Bronchial epithelial cell (primary cell): Measurements from ENCODE around the gene KDM4B. TPM values are rescaled to one million over a fixed set of nuclear protein-coding genes. Genes with fewer than 3 reads are reported as not detected.

Experiments used
- DNase-seq: peaks from one replicate; pipeline ENCODE4 v3.0.0-alpha.2; 2010; ENCODE audit warnings: low read depth
- FAIRE-seq: peaks from 2 replicates; lab custom pipeline; 2011; peaks lifted over from hg19 to GRCh38; lab: Jason Lieb, UNC
- H3K27me3 ChIP-seq: 2 replicates; pipeline ENCODE4 v1.5.1; 2011; ENCODE audit warnings: low read length; ENCODE audit not compliant: control insufficient read depth, insufficient read depth
- H3K36me3 ChIP-seq: 2 replicates; pipeline ENCODE4 v1.5.1; 2011; ENCODE audit warnings: low read length; ENCODE audit not compliant: control insufficient read depth, insufficient read depth
- H3K4me3 ChIP-seq: 2 replicates; pipeline ENCODE4 v1.5.1; 2011; ENCODE audit warnings: mild to moderate bottlenecking, low read depth, low read length, control low read depth
- total RNA-seq: library from RNA; depleted of rRNA; stranded (reverse); fragments of >200 nt; gene quantifications from 2 replicates; pipeline ENCODE4 v1.2.1, GENCODE V29; 2014
- TF ChIP-seq, protein P1 (sequence below): IDR thresholded peaks from 2 replicates; pipeline ENCODE4 v1.5.1; 2011; ENCODE audit warnings: mild to moderate bottlenecking, moderate library complexity, low read length, control low read depth, inconsistent platforms; ENCODE audit not compliant: insufficient read depth, severe bottlenecking

Gene KDM4B
- total RNA-seq, 1 donor from 2014 or later = 12.6 TPM

DNA sequence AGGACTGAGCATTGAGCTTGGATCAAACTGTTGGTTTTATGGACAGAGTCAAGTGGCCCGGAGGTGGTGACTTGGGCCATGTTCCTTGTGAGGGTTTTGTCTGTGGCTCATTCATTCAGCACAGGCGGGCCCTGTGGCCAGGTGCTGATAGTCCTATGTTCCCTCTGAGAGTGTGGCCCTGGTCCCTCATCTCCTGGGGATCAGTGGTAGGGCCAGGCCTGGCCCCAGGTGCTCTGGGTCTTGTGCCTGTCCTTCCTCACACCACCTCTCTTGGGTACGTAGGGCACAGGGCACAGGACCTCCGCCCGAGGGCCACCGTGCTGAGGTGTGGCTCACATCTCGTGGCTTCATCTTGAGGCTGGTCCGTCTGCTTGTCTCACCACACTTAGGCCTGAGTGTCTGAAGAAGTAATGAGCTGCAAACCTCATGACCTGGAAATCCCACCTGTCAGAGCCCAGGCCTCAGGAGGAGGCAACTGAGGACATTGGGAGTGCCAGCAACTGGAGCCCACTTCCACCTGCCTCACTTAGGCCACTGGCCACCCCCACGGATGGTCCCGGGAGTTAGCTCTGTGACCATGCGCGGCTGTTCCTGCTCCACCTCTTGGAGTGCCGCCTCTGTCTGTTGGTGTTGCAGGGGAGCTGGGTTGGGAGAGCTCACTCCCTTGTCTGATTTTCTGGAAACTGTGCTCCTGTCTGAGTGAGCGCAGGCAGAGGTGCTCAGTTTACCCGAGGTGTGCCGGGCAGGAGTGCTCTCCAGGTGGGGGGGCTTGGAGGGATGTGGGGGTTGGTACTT is 53.4 kb downstream of the KDM4B start:
- TF ChIP-seq, protein P1, sequence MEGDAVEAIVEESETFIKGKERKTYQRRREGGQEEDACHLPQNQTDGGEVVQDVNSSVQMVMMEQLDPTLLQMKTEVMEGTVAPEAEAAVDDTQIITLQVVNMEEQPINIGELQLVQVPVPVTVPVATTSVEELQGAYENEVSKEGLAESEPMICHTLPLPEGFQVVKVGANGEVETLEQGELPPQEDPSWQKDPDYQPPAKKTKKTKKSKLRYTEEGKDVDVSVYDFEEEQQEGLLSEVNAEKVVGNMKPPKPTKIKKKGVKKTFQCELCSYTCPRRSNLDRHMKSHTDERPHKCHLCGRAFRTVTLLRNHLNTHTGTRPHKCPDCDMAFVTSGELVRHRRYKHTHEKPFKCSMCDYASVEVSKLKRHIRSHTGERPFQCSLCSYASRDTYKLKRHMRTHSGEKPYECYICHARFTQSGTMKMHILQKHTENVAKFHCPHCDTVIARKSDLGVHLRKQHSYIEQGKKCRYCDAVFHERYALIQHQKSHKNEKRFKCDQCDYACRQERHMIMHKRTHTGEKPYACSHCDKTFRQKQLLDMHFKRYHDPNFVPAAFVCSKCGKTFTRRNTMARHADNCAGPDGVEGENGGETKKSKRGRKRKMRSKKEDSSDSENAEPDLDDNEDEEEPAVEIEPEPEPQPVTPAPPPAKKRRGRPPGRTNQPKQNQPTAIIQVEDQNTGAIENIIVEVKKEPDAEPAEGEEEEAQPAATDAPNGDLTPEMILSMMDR = no peak
- Histone ChIP-seq H3K4me3 (no peak overlapping the region), H3K27me3 (no peaks in the 10 kb centered on the region), H3K36me3 (peaks cover 11% of the 10 kb centered on the region)
- DNase-seq (no peak), FAIRE-seq (peak; percentile 52)

DNA sequence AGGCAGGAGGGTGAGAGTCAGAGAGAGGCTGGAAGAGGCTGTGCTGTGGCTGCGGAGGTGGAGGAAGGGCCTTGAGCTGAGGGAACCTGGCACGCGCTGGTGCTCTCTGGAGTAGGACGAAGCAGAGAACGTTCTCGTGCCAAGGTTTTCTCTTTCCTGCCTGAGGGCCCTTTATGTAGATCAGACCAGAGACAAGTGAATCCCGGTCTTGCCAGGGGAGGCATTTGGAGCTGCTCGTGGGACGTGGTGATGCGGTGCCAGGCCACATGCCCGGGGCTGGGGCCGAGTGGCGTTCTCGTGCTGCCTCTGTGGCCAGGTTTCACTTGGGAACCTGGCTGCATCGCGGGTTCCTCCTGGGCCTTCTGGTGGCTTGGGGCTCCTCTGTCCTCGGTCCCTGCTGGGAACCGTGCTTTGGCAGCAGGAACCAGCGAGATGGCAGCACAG is 54.2 kb downstream of the KDM4B start:
- H3K4me3 ChIP-seq = no peak overlapping the region
- no peak for DNase-seq
- FAIRE-seq = no peak

DNA sequence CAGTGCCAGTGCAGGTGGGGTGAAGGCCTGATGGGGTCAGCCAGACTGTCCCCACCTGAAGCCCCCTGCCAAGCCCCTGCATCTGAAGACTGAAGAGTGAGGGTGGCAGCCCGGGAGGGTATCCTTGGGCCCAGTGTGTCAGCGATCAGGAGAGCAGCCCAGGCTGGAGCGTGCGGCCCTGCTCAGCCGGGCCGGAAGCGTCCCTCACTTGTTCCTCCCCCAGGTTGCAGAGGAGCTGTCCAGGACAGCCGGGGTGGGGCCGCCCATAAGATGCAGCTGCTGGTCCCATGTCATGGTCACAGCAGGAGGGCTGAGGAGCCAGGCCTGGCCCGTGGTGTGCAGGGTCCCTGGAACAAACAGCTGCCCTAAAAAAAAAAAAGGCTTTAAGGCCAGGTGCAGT is 55.4 kb downstream of the KDM4B start:
- no peak for DNase-seq
- H3K36me3 ChIP-seq = peaks cover 3% of the 10 kb centered on the region
- TF ChIP-seq, protein P1 = no peak
- no peak overlapping the region for H3K4me3 ChIP-seq
- no peak for FAIRE-seq
- H3K27me3 ChIP-seq = no peaks in the 10 kb centered on the region

More for the DNA sequence above, 54.2 kb downstream of the KDM4B start:
- Histone ChIP-seq H3K36me3 (peaks cover 10% of the 10 kb centered on the region), H3K27me3 (no peaks in the 10 kb centered on the region)
- TF ChIP-seq, protein P1 = no peak

DNA sequence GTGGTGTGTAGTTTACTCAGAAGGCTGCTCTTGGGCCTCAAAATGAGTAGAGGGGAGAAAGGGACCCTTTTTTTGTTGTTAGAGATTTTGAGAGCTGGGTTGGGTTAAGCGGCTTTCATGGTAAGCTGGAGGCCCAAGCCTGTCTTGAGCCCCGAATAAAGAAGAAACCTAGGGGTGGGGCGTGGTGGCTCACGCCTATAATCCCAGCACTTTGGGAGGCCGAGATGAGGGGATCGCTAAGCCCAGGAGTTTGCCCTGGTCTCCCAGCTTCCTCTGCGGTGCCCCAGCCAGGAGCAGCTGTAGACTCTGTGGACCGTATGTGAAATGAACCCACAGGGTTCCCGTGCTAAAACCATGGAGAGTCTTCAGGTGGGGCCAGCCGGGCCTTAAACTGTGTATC is 56.1 kb downstream of the KDM4B start:
- FAIRE-seq (no peak), DNase-seq (no peak)
- no peaks in the 10 kb centered on the region for H3K27me3 ChIP-seq
- TF ChIP-seq, protein P1 = no peak
- no peak overlapping the region for H3K4me3 ChIP-seq
- H3K36me3 ChIP-seq = peaks cover 3% of the 10 kb centered on the region

DNA sequence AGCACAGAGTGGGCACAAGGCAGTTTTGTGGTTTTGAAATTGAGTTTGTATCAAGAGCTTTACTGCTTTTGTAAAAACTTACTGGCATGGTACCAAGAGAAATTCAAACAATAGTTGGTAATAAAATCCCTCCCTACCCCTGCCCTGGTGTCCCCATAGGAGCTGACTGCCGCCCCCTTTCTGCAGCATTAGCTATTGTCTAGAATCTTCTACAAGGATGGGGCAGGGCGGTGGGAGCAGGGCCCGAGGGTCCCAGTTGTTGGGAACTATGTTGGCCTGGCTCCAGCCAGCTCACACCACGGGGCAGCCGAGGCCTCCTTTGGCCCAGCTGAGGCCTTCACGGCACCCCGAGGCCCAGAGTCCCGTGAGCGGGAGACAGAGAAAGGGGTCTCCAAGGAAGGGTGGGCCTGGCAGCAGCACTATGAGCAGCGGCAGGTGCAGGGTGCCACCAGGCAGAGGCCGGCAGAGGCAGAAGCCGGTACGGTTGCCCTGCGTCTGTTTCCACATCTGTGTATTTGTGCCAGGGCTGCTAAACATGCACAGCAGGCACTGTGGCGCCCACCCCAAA is 57.9 kb downstream of the KDM4B start:
- Histone ChIP-seq H3K27me3 (no peaks in the 10 kb centered on the region), H3K4me3 (no peak overlapping the region), H3K36me3 (peaks cover 2% of the 10 kb centered on the region)
- no peak for FAIRE-seq
- no peak for DNase-seq
- TF ChIP-seq, protein P1 = no peak
